ENCODE data around the gene FPGT. TPM values are rescaled to one million over a fixed set of nuclear protein-coding genes. Genes with fewer than 3 reads are reported as not detected.
"Not testable (repeated sequence)": the region's sequence is repeated elsewhere in the genome, so short reads cannot be mapped to it uniquely, and the experiment has no call there.

The FPGT gene
- total RNA-seq (2014; rRNA removed): 14.8 and 16.1 TPM in 2 replicates
- polyA plus RNA-seq (2012): 4.6 TPM

- peak; percentile 94 for DNase-seq (ENCODE audit: low read depth)
Measured at GRCh38 chr1:74197657-74198552, at the start of gene FPGT, which contains the start of gene LRRIQ3. Gene FPGT, plus strand, starts transcription at chr1:74198242. Its CDS starts 37 bp downstream, at chr1:74198279. Gene LRRIQ3, minus strand, starts transcription at chr1:74198176. Its CDS starts 14,492 bp downstream, at chr1:74183684.

- no peak for DNase-seq (ENCODE audit: low read depth)
Measured at GRCh38 chr1:74160046-74160445, 38.0 kb upstream of the FPGT start.

- peak; percentile 1 for DNase-seq (ENCODE audit: low read depth)
Measured at GRCh38 chr1:74161497-74161896, 36.5 kb upstream of the FPGT start.

- no peak for DNase-seq (ENCODE audit: low read depth)
Measured at GRCh38 chr1:74162333-74162732, 35.7 kb upstream of the FPGT start.

- not testable (repeated sequence) for DNase-seq (ENCODE audit: low read depth)
Measured at GRCh38 chr1:74174423-74174822, 23.6 kb upstream of the FPGT start.

- peak; percentile 30 for DNase-seq (ENCODE audit: low read depth)
Measured at GRCh38 chr1:74180490-74180889, 17.6 kb upstream of the FPGT start.

- DNase-seq (ENCODE audit: low read depth): peak; percentile 54
Measured at GRCh38 chr1:74193908-74194307, 4.1 kb upstream of the FPGT start.

- DNase-seq (ENCODE audit: low read depth): no peak
Measured at GRCh38 chr1:74195339-74195738, 2.7 kb upstream of the FPGT start.

GRCh38 chr1:74197255-74197654, 787 bp upstream of the FPGT start:
- no peak for DNase-seq (ENCODE audit: low read depth)

GRCh38 chr1:74199504-74199903, 1.5 kb downstream of the FPGT start:
- DNase-seq (ENCODE audit: low read depth): no peak

- DNase-seq (ENCODE audit: low read depth): no peak
Measured at GRCh38 chr1:74205266-74205665, 7.2 kb downstream of the FPGT start.

GRCh38 chr1:74215229-74215628, 17.2 kb downstream of the FPGT start:
- no peak for DNase-seq (ENCODE audit: low read depth)

GRCh38 chr1:74222701-74223100, 24.7 kb downstream of the FPGT start:
- no peak for DNase-seq (ENCODE audit: low read depth)

GRCh38 chr1:74223453-74223852, 25.4 kb downstream of the FPGT start:
- no peak for DNase-seq (ENCODE audit: low read depth)

- no peak for DNase-seq (ENCODE audit: low read depth)
Measured at GRCh38 chr1:74235153-74235552, 37.1 kb downstream of the FPGT start, which contains the start of gene TNNI3K. Gene TNNI3K, plus strand, starts transcription at chr1:74235387. Its CDS starts 65 bp downstream, at chr1:74235452.

- DNase-seq (ENCODE audit: low read depth): no peak
Measured at GRCh38 chr1:74236440-74236839, 38.4 kb downstream of the FPGT start.

- no peak for DNase-seq (ENCODE audit: low read depth)
Measured at GRCh38 chr1:74237035-74237434, 39.0 kb downstream of the FPGT start.

GRCh38 chr1:74237787-74238186, 39.7 kb downstream of the FPGT start:
- no peak for DNase-seq (ENCODE audit: low read depth)

GRCh38 chr1:74245168-74245772, 47.2 kb downstream of the FPGT start:
- DNase-seq (ENCODE audit: low read depth): no peak

- DNase-seq (ENCODE audit: low read depth): peak; percentile 1
Measured at GRCh38 chr1:74246315-74246714, 48.3 kb downstream of the FPGT start.

GRCh38 chr1:74247881-74248528, 50.0 kb downstream of the FPGT start:
- DNase-seq (ENCODE audit: low read depth): no peak

- not testable (repeated sequence) for DNase-seq (ENCODE audit: low read depth)
Measured at GRCh38 chr1:74253243-74253824, 55.3 kb downstream of the FPGT start.

Measured in LHCN-M2 (cell line).